ENCODE results near the gene RFT1.

RFT1 gene, protein sequence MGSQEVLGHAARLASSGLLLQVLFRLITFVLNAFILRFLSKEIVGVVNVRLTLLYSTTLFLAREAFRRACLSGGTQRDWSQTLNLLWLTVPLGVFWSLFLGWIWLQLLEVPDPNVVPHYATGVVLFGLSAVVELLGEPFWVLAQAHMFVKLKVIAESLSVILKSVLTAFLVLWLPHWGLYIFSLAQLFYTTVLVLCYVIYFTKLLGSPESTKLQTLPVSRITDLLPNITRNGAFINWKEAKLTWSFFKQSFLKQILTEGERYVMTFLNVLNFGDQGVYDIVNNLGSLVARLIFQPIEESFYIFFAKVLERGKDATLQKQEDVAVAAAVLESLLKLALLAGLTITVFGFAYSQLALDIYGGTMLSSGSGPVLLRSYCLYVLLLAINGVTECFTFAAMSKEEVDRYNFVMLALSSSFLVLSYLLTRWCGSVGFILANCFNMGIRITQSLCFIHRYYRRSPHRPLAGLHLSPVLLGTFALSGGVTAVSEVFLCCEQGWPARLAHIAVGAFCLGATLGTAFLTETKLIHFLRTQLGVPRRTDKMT
- long read RNA-seq, full-length matches to known transcripts: 234 of 296 reads
- long read RNA-seq, partial matches to known transcripts: 12 of 296 reads
- long read RNA-seq, other reads (novel, unspliced or antisense): 50 of 296 reads

DNA sequence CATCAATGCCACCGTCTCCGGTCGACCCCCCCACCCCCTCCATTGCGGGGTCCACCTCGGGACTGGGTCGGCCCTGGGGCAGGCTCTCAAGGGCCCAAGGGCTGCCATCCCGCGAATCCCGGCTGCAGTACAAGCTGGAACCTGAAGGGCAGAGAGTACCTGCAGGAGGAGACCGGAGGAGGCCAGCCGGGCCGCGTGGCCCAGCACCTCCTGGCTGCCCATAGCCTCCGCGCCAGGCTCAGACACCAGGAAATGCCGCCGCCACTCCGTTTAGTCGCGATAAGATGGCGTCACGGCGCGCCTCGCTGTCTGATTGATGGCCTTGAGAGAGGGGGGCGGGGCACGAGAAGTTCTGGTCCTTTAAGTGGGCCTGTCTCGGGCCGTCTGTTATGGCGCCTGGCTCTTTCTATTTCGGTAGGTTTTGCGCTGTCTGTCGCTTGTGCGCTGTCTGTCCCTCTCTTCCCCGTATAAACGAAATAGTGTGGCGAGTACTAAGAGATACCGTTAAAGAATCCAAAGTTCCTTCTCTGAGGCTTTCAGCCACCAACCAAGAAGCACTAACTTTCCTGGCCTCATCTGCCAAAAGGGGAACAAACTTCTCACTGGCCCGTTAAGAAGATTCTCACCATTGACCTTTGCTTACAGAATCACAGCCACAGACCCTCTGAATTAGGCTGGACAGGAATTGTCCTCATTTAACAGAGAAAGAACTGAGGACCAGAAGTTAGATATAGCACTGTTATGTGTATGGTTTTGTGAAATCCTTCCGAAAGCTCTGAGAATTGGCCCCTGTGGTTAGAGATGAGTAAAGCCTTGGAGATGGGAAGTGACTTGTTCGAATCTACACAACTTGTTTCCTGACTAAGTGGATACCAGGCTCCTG lies at the start of gene RFT1:
RFT1 (minus strand) TSS at position 257 of the 883 bp plus-strand sequence; CDS start at position 222, 35 bp downstream.
- TF ChIP-seq SPI1 (IDR thresholded peaks at IDR 0.05; ENCODE audit: borderline replicate concordance, low read depth): peak; percentile 45; the same call in 1 of the 2 replicates
- TF ChIP-seq, protein P1, sequence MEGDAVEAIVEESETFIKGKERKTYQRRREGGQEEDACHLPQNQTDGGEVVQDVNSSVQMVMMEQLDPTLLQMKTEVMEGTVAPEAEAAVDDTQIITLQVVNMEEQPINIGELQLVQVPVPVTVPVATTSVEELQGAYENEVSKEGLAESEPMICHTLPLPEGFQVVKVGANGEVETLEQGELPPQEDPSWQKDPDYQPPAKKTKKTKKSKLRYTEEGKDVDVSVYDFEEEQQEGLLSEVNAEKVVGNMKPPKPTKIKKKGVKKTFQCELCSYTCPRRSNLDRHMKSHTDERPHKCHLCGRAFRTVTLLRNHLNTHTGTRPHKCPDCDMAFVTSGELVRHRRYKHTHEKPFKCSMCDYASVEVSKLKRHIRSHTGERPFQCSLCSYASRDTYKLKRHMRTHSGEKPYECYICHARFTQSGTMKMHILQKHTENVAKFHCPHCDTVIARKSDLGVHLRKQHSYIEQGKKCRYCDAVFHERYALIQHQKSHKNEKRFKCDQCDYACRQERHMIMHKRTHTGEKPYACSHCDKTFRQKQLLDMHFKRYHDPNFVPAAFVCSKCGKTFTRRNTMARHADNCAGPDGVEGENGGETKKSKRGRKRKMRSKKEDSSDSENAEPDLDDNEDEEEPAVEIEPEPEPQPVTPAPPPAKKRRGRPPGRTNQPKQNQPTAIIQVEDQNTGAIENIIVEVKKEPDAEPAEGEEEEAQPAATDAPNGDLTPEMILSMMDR (IDR thresholded peaks at IDR 0.05; ENCODE audit: insufficient read depth, low read length): no peak
- TF ChIP-seq POLR2AphosphoS5 (IDR thresholded peaks at IDR 0.05; ENCODE audit: low read depth): peak; percentile 96
- TF ChIP-seq, protein P2, sequence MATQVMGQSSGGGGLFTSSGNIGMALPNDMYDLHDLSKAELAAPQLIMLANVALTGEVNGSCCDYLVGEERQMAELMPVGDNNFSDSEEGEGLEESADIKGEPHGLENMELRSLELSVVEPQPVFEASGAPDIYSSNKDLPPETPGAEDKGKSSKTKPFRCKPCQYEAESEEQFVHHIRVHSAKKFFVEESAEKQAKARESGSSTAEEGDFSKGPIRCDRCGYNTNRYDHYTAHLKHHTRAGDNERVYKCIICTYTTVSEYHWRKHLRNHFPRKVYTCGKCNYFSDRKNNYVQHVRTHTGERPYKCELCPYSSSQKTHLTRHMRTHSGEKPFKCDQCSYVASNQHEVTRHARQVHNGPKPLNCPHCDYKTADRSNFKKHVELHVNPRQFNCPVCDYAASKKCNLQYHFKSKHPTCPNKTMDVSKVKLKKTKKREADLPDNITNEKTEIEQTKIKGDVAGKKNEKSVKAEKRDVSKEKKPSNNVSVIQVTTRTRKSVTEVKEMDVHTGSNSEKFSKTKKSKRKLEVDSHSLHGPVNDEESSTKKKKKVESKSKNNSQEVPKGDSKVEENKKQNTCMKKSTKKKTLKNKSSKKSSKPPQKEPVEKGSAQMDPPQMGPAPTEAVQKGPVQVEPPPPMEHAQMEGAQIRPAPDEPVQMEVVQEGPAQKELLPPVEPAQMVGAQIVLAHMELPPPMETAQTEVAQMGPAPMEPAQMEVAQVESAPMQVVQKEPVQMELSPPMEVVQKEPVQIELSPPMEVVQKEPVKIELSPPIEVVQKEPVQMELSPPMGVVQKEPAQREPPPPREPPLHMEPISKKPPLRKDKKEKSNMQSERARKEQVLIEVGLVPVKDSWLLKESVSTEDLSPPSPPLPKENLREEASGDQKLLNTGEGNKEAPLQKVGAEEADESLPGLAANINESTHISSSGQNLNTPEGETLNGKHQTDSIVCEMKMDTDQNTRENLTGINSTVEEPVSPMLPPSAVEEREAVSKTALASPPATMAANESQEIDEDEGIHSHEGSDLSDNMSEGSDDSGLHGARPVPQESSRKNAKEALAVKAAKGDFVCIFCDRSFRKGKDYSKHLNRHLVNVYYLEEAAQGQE (IDR thresholded peaks at IDR 0.05; ENCODE audit: insufficient replicate concordance, low read depth): peak; percentile 65
- no peak for TF ChIP-seq GABPA (IDR thresholded peaks at IDR 0.05; ENCODE audit: low read depth)
- H3K27me3 ChIP-seq (ENCODE audit: insufficient read depth, poor library complexity, severe bottlenecking): no peaks in the 10 kb centered on the region
- peak; percentile 91 to 97 for DNase-seq (ENCODE audit: low read depth in 1 of 2, low spot score in 1 of 2)
- peak within 1 kb of the TSS; percentile 90 for H3K27ac ChIP-seq (replicated peaks)
- H3K4me3 ChIP-seq (replicated peaks; ENCODE audit: insufficient read depth, low read length): peak within 1 kb of the TSS; percentile 89

DNA sequence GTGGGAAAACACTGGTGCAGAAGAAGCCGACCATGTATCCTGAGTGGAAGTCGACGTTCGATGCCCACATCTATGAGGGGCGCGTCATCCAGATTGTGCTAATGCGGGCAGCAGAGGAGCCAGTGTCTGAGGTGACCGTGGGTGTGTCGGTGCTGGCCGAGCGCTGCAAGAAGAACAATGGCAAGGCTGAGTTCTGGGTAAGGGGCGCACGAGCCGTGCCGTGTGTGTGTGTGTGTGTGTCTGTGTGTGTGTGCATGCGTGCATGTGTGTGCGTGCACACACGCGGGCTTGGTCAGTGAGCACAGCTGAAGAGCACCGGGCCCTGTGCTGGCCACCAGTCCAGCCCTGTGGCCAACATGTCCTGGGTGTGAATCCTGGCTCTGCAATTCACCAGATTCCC lies 49.3 kb upstream of the RFT1 start:
- H3K27ac ChIP-seq (replicated peaks): peak overlapping the region; percentile 22
- H3K4me3 ChIP-seq (replicated peaks; ENCODE audit: insufficient read depth, low read length): no peak overlapping the region
- DNase-seq (ENCODE audit: low read depth in 1 of 2, low spot score in 1 of 2): no peak
- TF ChIP-seq POLR2AphosphoS5 (IDR thresholded peaks at IDR 0.05; ENCODE audit: low read depth): peak; percentile 27
- TF ChIP-seq, protein P1 (IDR thresholded peaks at IDR 0.05; ENCODE audit: insufficient read depth, low read length): no peak
- no peaks in the 10 kb centered on the region for H3K27me3 ChIP-seq (ENCODE audit: insufficient read depth, poor library complexity, severe bottlenecking)

DNA sequence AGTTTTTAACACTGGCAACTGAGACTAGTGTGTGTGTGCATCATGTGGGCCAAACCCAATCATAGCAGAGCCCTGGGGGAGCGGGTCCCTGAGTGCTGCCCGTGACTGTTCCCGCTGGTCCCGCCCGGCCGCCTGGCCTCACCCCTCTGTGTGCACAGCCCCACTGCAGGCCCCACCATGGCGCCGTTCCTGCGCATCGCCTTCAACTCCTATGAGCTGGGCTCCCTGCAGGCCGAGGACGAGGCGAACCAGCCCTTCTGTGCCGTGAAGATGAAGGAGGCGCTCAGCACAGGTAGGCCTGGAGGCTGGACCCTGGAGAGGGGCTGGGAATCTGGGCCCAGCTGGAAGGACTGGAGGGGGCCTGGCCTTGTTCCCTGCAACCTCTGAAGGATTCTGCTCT lies 48.0 kb upstream of the RFT1 start:
- H3K27me3 ChIP-seq (ENCODE audit: insufficient read depth, poor library complexity, severe bottlenecking): no peaks in the 10 kb centered on the region
- H3K27ac ChIP-seq (replicated peaks): peak overlapping the region; percentile 32; the same call in 1 of the 2 replicates
- H3K4me3 ChIP-seq (replicated peaks; ENCODE audit: insufficient read depth, low read length): no peak overlapping the region
- TF ChIP-seq, protein P1 (IDR thresholded peaks at IDR 0.05; ENCODE audit: insufficient read depth, low read length): no peak
- TF ChIP-seq POLR2AphosphoS5 (IDR thresholded peaks at IDR 0.05; ENCODE audit: low read depth) (no peak), SPI1 (IDR thresholded peaks at IDR 0.05; ENCODE audit: borderline replicate concordance, low read depth) (no peak), GABPA (IDR thresholded peaks at IDR 0.05; ENCODE audit: low read depth) (no peak)
- TF ChIP-seq, protein P2 (IDR thresholded peaks at IDR 0.05; ENCODE audit: insufficient replicate concordance, low read depth): no peak
- no peak for DNase-seq (ENCODE audit: low read depth in 1 of 2, low spot score in 1 of 2)

All from HL-60 (cell line).